Stimulated activated naive CD8-positive, alpha-beta T cell treated with anti-CD3 and anti-CD28 coated beads, Interleukin-15, Interleukin-2, amounts not matched to agents 100 ng/mL and 50 ng/mL, for 24 hours (primary cell): ENCODE measurements around the gene PRKD1.
"Not testable (repeated sequence)": the region's sequence is repeated elsewhere in the genome, so short reads cannot be mapped to it uniquely, and the experiment has no call there.

Source experiments
- H3K27ac Mint-ChIP-seq: one replicate; pipeline ENCODE4 v1.8.0; 2021; ENCODE audit warnings: mild to moderate bottlenecking, mixed read lengths
- H3K27me3 Mint-ChIP-seq: one replicate; pipeline ENCODE4 v1.8.0; 2021; ENCODE audit warnings: mixed read lengths
- H3K36me3 Mint-ChIP-seq: one replicate; pipeline ENCODE4 v1.8.0; 2021; ENCODE audit warnings: low read depth, mixed read lengths
- H3K4me1 Mint-ChIP-seq: one replicate; pipeline ENCODE4 v1.8.0; 2021; ENCODE audit warnings: low read depth, mixed read lengths
- H3K4me3 Mint-ChIP-seq: one replicate; pipeline ENCODE4 v1.8.0; 2021; ENCODE audit warnings: mild to moderate bottlenecking, mixed read lengths
- H3K9me3 Mint-ChIP-seq: one replicate; pipeline ENCODE4 v1.8.0; 2021; ENCODE audit warnings: mixed read lengths

The PRKD1 gene

DNA sequence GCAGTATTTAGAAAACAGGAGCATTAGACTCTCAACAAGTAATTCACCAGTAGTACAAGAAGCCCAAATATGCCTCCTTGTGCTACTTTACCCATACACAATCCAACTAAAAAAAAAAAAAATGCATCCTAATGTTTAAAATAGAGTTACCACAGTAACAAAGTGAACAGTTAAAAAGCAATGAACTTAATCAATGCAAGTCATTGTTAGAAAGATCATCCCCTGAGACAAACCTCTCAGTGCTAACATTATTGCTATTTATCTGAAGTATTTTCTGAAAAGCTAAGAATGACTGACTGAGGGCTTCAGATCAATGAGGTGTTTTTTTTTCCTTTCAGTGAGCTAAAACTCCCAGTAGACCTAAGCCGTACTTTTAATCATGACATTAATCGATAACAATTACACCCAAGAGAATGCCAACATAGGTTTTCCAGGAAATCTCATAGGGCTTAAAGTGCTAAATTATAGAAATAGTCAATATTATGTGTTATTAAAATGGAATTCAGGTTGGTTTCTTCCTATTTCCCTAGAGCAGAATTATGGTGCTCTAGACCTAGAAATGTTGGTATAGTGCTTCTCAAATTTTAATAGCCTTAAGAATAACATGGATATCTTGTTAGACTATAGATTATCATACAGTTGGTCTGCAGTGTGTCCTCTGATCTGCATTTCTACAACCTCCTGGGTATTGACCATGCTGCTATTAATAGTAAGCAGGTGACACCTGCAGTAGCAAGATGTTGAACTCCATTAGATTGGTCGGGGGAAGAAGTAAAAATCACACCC lies 123.0 kb downstream of the PRKD1 start:
- H3K9me3 Mint-ChIP-seq: peaks cover 13% of the 10 kb centered on the region
- no peak overlapping the region for H3K27ac Mint-ChIP-seq
- no peaks in the 10 kb centered on the region for H3K4me1 Mint-ChIP-seq

DNA sequence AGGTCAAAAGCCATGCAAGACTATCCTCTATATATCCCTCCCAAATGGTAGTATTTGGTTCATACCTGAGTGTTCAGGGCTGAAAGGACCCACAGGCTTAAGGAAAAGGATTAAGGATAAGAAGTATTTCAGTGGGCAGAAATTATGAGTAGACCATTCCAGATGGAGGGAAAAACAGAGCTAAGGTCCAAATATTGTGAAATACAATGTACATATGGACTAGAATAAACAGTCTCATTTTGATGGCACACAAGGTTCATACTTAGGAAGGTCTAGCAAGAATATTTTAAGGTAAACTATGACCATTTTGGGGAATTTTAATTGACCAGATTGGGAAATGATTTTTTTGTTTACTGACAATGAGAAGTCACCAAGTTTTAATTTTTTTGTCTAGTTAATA lies 124.6 kb downstream of the PRKD1 start:
- Mint-ChIP-seq H3K36me3 (no peaks in the 10 kb centered on the region), H3K9me3 (peaks cover 7% of the 10 kb centered on the region), H3K27ac (no peak overlapping the region), H3K4me1 (no peaks in the 10 kb centered on the region), H3K4me3 (no peak overlapping the region), H3K27me3 (no peaks in the 10 kb centered on the region)

More for the DNA sequence above, 123.0 kb downstream of the PRKD1 start:
- Mint-ChIP-seq H3K4me3 (no peak overlapping the region), H3K36me3 (no peaks in the 10 kb centered on the region), H3K27me3 (no peaks in the 10 kb centered on the region)

DNA sequence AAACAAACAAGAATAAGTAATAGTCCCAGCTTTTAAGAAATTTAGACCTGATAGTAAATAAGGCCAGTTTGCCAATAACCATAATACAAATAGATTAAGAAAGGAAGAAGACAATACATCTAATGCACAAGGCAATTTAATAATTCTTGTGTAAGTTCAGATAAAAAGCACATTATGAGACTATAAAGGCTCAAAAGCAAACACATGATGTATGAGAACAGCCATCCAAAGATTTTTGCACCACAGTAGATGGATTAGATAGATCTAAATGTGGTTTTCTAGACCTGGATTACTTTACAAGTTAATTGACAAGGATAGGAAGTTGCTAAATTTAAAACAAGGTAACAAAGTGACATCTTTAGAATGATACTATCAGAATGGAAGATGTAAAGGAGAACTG lies 125.4 kb downstream of the PRKD1 start:
- H3K4me3 Mint-ChIP-seq: no peak overlapping the region
- no peak overlapping the region for H3K27ac Mint-ChIP-seq
- no peaks in the 10 kb centered on the region for H3K27me3 Mint-ChIP-seq
- no peaks in the 10 kb centered on the region for H3K36me3 Mint-ChIP-seq
- no peaks in the 10 kb centered on the region for H3K4me1 Mint-ChIP-seq
- H3K9me3 Mint-ChIP-seq: peaks cover 6% of the 10 kb centered on the region

DNA sequence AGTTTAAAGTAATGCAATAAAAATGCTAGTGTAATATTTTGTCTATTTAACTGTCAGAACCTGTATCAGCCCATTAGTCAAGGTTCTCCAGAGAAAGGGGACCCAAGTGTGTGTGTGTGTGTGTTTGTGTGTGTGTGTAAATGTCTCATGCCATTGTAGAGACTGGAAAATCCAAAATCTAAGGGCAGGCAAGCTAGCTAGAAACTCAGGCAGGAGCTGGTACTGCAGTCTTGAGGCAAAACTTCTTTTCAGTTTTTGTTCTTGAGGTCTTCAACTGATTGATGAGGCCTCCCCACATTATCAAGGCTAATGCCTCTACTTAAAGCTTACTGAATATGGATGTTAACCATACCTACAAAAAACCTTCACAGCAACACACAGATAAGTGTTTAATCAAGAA lies 126.7 kb downstream of the PRKD1 start:
- no peak overlapping the region for H3K27ac Mint-ChIP-seq
- no peaks in the 10 kb centered on the region for H3K36me3 Mint-ChIP-seq
- H3K4me3 Mint-ChIP-seq: no peak overlapping the region
- H3K27me3 Mint-ChIP-seq: no peaks in the 10 kb centered on the region
- no peaks in the 10 kb centered on the region for H3K4me1 Mint-ChIP-seq
- peaks cover 5% of the 10 kb centered on the region for H3K9me3 Mint-ChIP-seq

DNA sequence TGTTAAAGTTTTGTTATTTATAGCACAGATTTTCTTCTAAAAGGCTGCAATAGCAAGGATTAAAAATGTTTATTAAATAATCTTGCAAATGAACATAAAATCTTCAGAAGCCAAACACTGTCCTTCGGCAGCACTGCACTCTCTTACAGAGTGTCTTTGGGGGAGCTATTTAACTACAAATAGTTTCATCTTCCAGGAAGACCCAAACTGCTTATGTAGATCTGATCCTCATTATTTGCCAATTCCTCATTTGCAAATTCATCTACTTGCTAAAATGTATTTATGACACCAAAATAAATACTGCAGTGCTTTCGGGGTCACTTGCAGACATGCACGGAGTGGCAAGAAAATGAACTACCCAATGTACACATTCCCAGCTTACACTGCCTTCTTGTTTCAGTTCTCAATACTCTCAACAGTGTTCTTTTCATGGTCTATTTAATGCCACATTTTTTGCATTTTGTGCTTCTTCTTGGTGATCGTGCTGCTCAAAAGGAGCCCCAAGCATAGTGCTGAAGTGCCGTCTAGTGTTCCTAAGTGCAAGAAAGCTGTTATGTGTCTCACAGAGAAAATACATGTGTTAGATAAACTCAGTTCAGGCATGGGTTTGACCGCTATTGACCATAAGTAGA lies 128.1 kb downstream of the PRKD1 start:
- H3K27ac Mint-ChIP-seq: no peak overlapping the region
- H3K4me3 Mint-ChIP-seq: no peak overlapping the region
- H3K36me3 Mint-ChIP-seq: no peaks in the 10 kb centered on the region
- H3K9me3 Mint-ChIP-seq: no peaks in the 10 kb centered on the region
- no peaks in the 10 kb centered on the region for H3K27me3 Mint-ChIP-seq
- no peaks in the 10 kb centered on the region for H3K4me1 Mint-ChIP-seq

DNA sequence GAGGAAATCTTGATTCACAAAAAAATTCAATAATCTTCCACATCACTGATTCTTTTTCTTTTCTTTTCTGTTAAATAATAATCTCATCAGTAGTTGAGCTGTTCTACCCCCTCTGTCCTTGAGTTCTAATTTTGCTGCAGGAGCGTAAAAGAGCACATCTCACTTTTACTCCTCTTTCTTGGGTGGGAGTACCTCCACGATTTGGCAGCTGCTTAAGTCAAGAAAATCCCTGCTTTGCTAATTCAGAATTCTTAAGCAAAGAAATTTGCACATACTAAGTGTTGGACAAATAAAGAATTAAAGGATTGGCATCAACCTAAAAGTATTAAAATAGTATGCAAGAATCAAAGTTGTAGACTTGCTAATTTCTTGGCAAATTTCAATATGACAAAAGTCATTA lies 128.8 kb downstream of the PRKD1 start:
- H3K36me3 Mint-ChIP-seq: no peaks in the 10 kb centered on the region
- H3K9me3 Mint-ChIP-seq: no peaks in the 10 kb centered on the region
- H3K4me1 Mint-ChIP-seq: no peaks in the 10 kb centered on the region
- no peaks in the 10 kb centered on the region for H3K27me3 Mint-ChIP-seq
- H3K4me3 Mint-ChIP-seq: no peak overlapping the region
- H3K27ac Mint-ChIP-seq: no peak overlapping the region

DNA sequence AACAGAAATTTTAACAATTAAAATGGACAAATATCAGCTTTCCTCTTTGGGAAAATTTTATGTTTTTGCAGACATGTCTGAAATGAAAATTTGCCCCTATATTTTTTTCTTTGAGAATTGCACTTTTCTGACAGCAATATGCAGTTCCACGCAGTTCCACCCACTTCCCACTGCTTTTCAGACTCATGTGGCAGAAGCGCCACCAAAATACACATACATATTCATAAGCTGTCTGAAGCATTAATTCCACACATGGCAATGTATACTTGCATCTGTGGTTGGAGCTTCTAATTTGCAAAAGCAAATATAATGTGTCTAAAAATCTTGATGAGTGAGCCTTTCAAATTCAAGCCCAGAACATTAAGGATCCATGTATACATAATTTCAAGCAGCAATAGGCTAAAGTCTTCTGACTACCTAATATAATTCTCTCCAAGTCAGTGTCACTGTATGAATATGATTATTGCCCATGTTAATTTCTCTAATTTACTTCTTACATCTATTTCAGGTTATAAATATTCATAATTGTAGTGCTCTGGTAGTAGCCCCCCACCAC lies 129.5 kb downstream of the PRKD1 start:
- no peaks in the 10 kb centered on the region for H3K4me1 Mint-ChIP-seq
- H3K9me3 Mint-ChIP-seq: no peaks in the 10 kb centered on the region
- no peak overlapping the region for H3K4me3 Mint-ChIP-seq
- H3K27ac Mint-ChIP-seq: no peak overlapping the region
- H3K36me3 Mint-ChIP-seq: no peaks in the 10 kb centered on the region
- no peaks in the 10 kb centered on the region for H3K27me3 Mint-ChIP-seq

DNA sequence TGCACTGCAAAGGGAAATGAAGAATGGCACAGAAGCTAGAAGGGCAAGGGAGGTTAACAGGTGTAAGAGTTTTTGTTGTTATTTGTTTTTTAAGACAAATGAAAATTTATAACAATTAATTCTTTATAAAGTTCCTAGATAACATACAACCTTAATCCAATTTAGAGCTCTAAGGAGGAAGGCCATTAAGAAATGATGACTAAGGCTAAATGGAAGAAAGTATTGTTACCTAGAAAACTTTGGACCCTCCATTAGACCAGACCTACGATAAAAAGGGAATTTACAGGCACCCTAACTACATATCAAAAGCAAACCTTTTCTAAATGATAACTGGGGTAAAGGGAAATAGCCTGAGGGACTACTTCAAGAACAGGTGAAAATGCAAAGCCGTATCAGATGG lies 130.8 kb downstream of the PRKD1 start:
- no peaks in the 10 kb centered on the region for H3K27me3 Mint-ChIP-seq
- H3K9me3 Mint-ChIP-seq: no peaks in the 10 kb centered on the region
- H3K36me3 Mint-ChIP-seq: no peaks in the 10 kb centered on the region
- no peak overlapping the region for H3K27ac Mint-ChIP-seq
- no peaks in the 10 kb centered on the region for H3K4me1 Mint-ChIP-seq
- H3K4me3 Mint-ChIP-seq: no peak overlapping the region

DNA sequence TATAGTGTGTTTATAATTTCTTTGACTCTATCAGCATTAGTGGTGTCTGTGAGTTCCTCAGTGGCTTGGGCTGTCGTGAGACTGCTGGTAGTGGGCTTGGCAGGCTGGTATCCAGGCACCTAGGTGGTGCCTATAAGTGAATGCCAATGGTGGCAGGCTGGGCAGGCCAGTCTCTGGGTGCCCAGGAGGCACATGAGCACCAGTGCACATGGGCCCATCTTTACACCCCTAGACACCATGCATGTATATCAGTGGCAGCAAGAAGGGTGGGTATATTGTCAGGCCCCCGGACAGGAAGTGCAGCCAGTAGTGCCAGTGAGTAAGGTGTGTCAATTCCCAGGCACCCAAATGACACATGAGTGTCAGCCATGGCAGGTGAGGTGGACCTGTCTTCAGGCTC lies 138.2 kb downstream of the PRKD1 start:
- no peak overlapping the region for H3K27ac Mint-ChIP-seq
- H3K9me3 Mint-ChIP-seq: no peaks in the 10 kb centered on the region
- no peak overlapping the region for H3K4me3 Mint-ChIP-seq
- no peaks in the 10 kb centered on the region for H3K4me1 Mint-ChIP-seq
- H3K27me3 Mint-ChIP-seq: no peaks in the 10 kb centered on the region
- no peaks in the 10 kb centered on the region for H3K36me3 Mint-ChIP-seq

DNA sequence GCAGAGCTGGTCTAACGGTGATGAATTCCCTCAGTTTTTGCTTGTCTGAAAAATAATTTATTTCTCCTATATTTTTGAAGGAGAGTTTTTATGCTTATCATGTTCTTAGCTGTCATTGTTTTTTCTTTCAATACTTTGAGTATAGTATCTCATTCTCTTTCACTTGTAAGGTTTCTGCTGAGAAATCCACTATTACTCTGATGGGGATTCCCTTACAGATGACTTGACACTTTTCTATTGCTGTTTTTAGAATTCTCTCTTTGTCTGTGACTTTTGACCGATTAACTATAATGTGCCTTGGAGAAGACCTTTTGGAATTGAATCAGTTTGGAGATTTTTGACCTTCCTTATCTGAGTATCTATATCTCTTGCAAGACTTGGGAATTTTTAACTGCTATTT lies 139.6 kb downstream of the PRKD1 start:
- H3K36me3 Mint-ChIP-seq: no peaks in the 10 kb centered on the region
- no peak overlapping the region for H3K4me3 Mint-ChIP-seq
- H3K27me3 Mint-ChIP-seq: no peaks in the 10 kb centered on the region
- peaks cover 4% of the 10 kb centered on the region for H3K9me3 Mint-ChIP-seq
- H3K4me1 Mint-ChIP-seq: no peaks in the 10 kb centered on the region
- no peak overlapping the region for H3K27ac Mint-ChIP-seq

DNA sequence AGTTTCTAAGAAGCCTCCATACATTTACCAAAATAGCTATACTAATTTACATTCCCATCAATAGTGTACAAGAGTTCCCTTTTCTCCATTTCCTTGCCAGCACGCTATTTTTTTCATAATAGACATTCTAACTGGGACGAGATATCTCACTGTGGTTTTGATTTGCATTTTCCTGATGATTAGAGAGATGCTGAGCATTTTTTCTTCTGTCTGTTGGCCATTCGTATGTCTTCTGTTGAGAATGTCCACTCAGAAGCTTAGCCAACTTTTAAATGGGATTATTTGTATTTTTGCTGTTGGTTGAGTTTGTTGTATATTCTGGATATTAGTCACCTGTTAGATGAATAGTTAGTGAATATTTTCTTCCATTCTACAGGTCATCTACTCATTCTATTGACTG lies 144.1 kb downstream of the PRKD1 start:
- H3K9me3 Mint-ChIP-seq: peaks cover 7% of the 10 kb centered on the region
- H3K4me1 Mint-ChIP-seq: no peaks in the 10 kb centered on the region
- H3K36me3 Mint-ChIP-seq: no peaks in the 10 kb centered on the region
- H3K4me3 Mint-ChIP-seq: no peak overlapping the region
- no peak overlapping the region for H3K27ac Mint-ChIP-seq
- H3K27me3 Mint-ChIP-seq: no peaks in the 10 kb centered on the region

DNA sequence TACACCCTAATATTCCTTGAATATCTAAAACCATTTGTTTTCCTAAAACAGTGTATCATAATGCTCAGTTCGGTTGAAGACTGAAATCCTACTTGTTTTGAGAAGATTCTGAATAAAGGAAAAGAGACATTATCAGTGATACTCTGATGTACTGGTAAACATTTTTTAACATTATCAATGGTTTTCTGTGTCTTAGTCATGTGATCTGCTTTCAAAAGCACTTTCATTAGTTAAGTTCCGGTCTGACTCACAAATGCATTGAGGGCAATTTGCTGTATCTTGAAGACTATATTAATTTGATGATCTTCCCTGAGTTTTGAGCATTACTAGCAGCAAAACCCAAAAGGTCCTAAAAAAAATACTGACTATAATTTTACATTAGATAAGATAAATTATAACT lies 145.6 kb downstream of the PRKD1 start:
- H3K27me3 Mint-ChIP-seq: no peaks in the 10 kb centered on the region
- H3K9me3 Mint-ChIP-seq: peaks cover 13% of the 10 kb centered on the region
- no peaks in the 10 kb centered on the region for H3K36me3 Mint-ChIP-seq
- no peak overlapping the region for H3K27ac Mint-ChIP-seq
- H3K4me1 Mint-ChIP-seq: no peaks in the 10 kb centered on the region
- H3K4me3 Mint-ChIP-seq: no peak overlapping the region

DNA sequence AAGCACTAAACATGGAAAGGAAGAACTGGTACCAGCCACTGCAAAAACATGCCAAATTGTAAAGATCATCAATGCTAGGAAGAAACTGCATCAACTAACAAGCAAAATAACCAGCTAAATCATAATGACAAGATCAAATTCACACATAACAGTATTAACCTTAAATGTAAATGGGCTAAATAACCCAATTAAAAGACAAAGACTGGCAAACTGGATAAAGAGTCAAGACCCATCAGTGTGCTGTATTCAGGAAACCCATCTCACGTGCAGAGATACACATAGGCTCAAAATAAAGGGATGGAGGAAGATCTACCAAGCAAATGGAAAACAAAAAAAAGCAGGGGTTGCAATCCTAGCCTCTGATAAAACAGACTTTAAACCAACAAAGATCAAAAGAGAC lies 150.5 kb downstream of the PRKD1 start:
- not testable (repeated sequence) for H3K27me3 Mint-ChIP-seq, H3K4me1 Mint-ChIP-seq, H3K4me3 Mint-ChIP-seq, H3K36me3 Mint-ChIP-seq, H3K27ac Mint-ChIP-seq
- peaks cover 17% of the 10 kb centered on the region for H3K9me3 Mint-ChIP-seq

DNA sequence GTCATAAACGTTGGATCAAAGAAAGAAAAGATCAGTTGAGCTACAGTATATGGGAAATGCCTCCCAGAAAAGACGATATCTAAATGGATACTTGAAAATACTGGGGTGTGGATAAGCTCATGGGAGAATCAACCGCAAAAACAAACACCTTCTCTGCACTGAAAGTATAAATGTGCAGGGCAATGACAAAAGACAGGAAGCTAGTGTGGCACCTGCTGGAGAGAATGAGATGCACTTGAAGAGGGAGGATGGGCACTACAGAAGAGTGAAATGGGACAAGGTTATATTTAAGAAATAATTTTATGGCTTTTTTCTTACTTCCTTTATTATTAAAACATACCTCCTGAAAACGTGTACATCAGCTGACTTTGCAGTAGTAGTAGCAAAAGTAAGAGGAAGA lies 153.7 kb downstream of the PRKD1 start:
- Mint-ChIP-seq H3K4me3 (no peak overlapping the region), H3K9me3 (peaks cover 17% of the 10 kb centered on the region), H3K27me3 (no peaks in the 10 kb centered on the region), H3K27ac (no peak overlapping the region), H3K4me1 (no peaks in the 10 kb centered on the region), H3K36me3 (no peaks in the 10 kb centered on the region)

DNA sequence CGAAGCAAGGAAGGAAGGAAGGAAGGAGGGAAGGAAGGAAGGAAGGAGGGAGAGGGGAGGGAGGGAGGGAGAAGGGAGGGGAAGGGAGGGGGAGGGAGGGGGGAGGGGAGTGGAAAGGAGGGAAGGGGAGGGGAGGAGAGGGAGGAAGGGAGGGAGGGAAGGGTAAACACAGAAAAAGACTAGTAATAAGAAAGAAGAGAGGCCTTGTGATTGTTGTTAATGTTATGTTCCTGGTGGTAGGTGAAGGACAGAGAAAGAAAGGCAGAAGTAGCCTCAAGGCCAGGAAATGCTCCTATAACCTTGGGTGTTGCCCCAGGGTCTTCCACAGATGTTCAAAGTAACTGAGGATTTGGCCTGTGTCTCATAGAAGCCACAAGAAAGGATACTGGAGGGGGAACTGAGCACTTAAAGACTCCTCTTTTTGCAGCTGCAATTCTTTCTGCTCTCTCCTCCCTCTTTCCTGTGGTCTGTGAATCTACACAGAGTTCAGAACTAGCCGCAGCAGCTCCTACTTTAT lies 164.2 kb downstream of the PRKD1 start:
- Mint-ChIP-seq H3K36me3 (no peaks in the 10 kb centered on the region), H3K27ac (no peak overlapping the region), H3K4me3 (no peak overlapping the region), H3K4me1 (no peaks in the 10 kb centered on the region), H3K9me3 (peaks cover 7% of the 10 kb centered on the region), H3K27me3 (no peaks in the 10 kb centered on the region)
